ENCODE data around the gene LIX1L.

- TF ChIP-seq POLR2A (IDR thresholded peaks at IDR 0.05) = no peak
- TF ChIP-seq, protein P1, sequence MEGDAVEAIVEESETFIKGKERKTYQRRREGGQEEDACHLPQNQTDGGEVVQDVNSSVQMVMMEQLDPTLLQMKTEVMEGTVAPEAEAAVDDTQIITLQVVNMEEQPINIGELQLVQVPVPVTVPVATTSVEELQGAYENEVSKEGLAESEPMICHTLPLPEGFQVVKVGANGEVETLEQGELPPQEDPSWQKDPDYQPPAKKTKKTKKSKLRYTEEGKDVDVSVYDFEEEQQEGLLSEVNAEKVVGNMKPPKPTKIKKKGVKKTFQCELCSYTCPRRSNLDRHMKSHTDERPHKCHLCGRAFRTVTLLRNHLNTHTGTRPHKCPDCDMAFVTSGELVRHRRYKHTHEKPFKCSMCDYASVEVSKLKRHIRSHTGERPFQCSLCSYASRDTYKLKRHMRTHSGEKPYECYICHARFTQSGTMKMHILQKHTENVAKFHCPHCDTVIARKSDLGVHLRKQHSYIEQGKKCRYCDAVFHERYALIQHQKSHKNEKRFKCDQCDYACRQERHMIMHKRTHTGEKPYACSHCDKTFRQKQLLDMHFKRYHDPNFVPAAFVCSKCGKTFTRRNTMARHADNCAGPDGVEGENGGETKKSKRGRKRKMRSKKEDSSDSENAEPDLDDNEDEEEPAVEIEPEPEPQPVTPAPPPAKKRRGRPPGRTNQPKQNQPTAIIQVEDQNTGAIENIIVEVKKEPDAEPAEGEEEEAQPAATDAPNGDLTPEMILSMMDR (IDR thresholded peaks at IDR 0.05 in 8 of 11, conservative IDR thresholded peaks at IDR 0.05 in 3 of 11) = no peak
Observed at GRCh38 chr1:145922266-145922665, 35.6 kb downstream of the LIX1L start.

Measured in spleen (tissue), 7 donors.